GM23248 (cell line): ENCODE results near the gene OR1L6.

ENCODE experiments used
- EZH2 ChIP-seq: fragments of 200-600 bp; sonication (generic); IDR thresholded peaks from 2 replicates; pipeline ENCODE4 v1.6.1; 2018; ENCODE audit warnings: antibody characterized with exemption, mild to moderate bottlenecking; ENCODE audit not compliant: insufficient read depth, poor library complexity, severe bottlenecking
- EZH2phosphoT487 ChIP-seq: fragments of 200-600 bp; sonication (generic); IDR thresholded peaks from 2 replicates; pipeline ENCODE4 v1.6.1; 2018; ENCODE audit warnings: antibody characterized with exemption, moderate library complexity, mild to moderate bottlenecking, low read depth; ENCODE audit not compliant: insufficient read depth

GRCh38 chr9:122797316-122798063 is 55.4 kb downstream of the OR1L6 start:
- TF ChIP-seq EZH2phosphoT487 (no peak), EZH2 (no peak)
